GM08714 (cell line): ENCODE measurements around the gene TTC21A.
"Not testable (repeated sequence)": the region's sequence is repeated elsewhere in the genome, so short reads cannot be mapped to it uniquely, and the experiment has no call there.

Experiments
- H3K4me3 ChIP-seq: fragments of 200-500 bp; sonication (Bioruptor generic); 2 replicates; pipeline ENCODE4 v1.5.1; 2014; ENCODE audit warnings: mild to moderate bottlenecking, low read length, inconsistent platforms
- ZNF274 ChIP-seq: IDR thresholded peaks from 2 replicates; pipeline ENCODE4 v1.6.1; 2012; ENCODE audit warnings: mild to moderate bottlenecking, low read depth, low read length

TTC21A gene, protein sequence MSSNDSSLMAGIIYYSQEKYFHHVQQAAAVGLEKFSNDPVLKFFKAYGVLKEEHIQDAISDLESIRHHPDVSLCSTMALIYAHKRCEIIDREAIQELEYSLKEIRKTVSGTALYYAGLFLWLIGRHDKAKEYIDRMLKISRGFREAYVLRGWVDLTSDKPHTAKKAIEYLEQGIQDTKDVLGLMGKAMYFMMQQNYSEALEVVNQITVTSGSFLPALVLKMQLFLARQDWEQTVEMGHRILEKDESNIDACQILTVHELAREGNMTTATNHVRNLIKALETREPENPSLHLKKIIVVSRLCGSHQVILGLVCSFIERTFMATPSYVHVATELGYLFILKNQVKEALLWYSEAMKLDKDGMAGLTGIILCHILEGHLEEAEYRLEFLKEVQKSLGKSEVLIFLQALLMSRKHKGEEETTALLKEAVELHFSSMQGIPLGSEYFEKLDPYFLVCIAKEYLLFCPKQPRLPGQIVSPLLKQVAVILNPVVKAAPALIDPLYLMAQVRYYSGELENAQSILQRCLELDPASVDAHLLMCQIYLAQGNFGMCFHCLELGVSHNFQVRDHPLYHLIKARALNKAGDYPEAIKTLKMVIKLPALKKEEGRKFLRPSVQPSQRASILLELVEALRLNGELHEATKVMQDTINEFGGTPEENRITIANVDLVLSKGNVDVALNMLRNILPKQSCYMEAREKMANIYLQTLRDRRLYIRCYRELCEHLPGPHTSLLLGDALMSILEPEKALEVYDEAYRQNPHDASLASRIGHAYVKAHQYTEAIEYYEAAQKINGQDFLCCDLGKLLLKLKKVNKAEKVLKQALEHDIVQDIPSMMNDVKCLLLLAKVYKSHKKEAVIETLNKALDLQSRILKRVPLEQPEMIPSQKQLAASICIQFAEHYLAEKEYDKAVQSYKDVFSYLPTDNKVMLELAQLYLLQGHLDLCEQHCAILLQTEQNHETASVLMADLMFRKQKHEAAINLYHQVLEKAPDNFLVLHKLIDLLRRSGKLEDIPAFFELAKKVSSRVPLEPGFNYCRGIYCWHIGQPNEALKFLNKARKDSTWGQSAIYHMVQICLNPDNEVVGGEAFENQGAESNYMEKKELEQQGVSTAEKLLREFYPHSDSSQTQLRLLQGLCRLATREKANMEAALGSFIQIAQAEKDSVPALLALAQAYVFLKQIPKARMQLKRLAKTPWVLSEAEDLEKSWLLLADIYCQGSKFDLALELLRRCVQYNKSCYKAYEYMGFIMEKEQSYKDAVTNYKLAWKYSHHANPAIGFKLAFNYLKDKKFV (N-terminal part only)

DNA sequence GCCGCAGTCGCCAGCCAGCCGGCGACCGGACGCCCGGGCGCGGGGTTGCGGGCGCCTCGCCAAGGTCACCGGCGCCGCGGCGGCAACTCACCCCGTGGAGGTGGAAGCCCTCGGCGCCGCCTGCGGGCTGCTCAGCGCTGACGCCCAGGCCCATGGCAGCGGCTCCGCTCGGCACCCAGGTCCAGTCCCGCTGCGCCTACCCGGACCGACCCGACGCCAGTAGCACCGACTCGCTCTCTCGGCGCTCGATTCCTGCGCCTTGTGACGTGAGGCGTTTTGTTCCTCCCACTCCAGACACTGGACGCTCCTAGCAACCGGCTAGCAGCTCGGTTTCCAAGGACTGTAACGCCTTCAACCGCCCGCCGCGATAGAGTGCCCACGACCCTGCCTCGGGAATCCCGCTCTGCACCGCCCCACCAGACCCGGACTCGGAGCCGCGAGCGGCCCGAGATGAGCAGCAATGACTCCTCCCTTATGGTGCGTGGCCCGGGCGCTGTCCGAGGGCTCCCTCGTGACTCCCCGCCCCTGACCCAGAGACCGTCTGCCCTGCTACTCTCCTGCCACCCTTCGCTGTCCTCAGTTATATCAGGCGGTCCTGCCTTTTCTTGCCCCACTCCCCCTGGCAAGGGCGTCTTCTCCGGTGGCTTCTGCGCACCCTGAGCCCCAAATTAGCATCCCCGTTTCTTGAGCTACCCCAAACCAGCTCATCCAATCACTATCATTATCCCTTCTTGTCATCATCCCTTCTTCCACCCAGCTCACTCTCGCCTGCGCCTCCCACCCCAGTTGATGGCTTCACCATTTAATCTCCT is at the start of gene TTC21A, which contains the start of gene GORASP1:
Gene TTC21A (plus strand): TSS at position 293 of the 812 bp plus-strand sequence. CDS start 158 bp downstream, at position 451.
Gene GORASP1 (minus strand): TSS at position 240 of the 812 bp plus-strand sequence. CDS start 86 bp downstream, at position 154.
- H3K4me3 ChIP-seq: peak within 1 kb of the TSS; percentile 70
- no peak for TF ChIP-seq ZNF274

DNA sequence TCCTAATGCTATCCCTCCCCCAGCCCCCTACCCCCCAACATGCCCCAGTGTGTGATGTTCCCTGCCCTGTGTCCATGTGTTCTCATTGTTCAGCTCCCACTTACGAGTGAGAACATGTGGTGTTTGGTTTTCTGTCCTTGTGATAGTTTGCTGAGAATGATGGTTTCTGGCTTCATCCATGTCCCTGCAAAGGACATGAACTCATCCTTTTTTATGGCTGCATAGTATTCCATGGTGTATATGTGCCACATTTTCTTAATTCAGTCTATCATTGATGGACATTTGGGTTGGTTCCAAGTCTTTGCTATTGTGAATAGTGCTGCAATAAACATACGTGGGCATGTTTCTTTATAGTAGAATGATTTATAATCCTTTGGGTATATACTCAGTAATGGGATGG is 46.3 kb upstream of the TTC21A start:
- not testable (repeated sequence) for H3K4me3 ChIP-seq

DNA sequence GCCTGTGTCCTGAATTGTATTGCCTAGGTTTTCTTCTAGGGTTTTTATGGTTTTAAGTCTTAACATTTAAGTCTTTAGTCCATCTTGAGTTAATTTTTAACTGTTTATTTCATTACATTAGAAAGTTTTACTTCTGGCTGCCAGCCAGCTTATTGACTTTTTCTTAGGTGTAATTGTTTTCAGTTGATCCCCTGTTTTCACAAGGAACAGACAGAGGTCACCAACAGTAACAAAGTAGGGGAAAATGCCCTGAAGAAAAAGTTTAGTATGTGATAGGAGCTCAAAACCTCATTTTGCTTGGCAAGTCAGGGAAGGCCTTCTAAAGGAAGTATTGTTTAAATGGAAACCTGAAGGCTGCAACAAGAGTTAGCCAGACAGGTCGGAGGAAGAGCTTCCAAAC is 45.3 kb upstream of the TTC21A start:
- H3K4me3 ChIP-seq: no peak overlapping the region
- no peak for TF ChIP-seq ZNF274

DNA sequence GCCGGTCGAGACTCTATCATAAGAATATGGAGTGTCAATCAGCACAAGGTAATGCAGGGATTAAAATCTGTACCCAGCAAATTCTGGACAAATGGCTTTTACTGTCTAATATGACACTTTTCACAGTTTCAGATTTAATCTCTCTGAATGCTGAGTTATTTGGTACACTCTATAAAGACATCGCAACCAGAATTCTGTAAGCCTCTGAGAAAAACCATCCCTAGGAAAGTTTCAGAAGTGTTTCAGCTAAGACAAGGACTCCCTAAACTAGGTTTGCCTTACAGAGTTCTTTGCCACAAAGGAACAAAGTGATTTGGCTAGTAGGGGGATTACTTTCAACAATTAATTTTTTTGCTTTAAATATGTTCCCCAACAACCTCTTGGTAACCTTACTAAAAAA is 44.3 kb upstream of the TTC21A start:
- H3K4me3 ChIP-seq: no peak overlapping the region

DNA sequence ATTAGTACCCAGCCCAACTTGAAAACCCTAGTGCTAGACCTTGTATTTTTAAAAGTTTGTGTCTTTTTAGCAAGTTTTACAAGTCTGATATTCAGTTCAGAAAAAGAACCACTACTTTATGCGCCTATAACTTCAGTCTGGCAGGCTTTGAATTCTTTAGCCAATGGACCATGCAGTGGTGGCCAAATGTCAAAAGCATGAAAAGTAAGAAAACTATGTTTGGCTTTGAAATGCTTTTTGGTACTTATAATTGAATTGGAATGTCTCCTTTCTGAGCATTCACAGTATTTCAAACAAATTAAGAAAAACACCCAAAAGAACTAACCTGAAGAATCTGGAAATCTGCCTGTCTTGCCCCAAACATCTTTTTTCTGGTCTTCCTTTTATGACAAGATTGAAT is 42.8 kb upstream of the TTC21A start:
- no peak for TF ChIP-seq ZNF274
- H3K4me3 ChIP-seq: no peak overlapping the region

More for the DNA sequence above, 44.3 kb upstream of the TTC21A start:
- no peak for TF ChIP-seq ZNF274

DNA sequence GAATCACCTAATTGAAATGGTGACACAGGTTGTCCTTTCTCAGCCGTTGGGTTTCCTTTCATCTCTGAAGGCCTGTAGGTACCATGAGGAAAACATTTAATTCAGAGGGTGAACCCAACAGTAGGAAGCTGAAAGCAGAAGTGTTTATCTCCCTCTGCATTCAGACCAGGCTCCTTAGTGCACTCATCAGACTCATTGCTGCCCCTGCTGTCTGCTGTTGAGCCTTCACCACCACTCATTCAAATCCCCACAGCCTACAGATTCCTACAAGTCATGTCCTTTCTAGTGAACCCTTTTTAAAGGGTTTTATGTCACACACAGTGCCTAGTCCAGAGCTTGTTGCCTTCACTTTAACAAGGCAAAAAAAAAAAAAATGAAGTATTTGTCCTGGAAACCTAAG is 42.3 kb upstream of the TTC21A start:
- no peak overlapping the region for H3K4me3 ChIP-seq
- no peak for TF ChIP-seq ZNF274

DNA sequence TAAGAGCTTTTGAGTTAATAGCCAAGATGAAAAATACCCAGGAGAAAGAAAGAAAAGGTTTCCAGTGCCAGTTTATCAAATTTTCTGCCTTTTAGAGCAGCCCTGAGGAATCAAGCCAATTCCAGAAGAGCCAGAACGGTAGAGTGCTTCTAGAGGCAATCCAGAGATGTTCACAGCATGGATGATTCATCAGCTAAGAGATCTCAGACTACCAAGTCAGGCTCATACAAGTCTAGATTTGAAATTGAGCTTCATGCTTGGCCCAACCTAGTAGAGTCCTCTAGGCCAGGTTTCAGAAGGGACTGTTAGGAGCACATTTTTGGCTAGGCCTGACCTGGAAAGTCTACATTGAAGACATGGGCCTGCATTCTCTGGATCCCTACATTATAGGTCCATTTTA is 40.2 kb upstream of the TTC21A start:
- no peak overlapping the region for H3K4me3 ChIP-seq
- no peak for TF ChIP-seq ZNF274

DNA sequence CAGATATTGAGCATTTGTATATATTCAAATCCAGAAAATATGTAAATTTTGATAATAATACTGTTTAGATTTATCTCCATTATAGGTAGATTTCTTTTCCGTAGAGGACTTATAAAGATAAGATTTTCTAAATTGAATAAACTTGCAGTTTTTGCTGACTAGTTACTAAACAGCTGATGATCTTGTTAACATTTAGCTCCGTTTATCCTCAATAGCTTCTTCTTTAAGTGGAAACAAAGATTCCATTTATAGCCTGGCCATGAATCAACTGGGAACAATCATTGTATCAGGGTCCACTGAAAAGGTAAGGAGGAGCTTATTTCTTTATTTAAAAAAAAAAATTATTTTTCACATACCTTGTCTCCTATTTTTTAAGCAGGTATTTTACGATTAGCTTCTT is 38.9 kb upstream of the TTC21A start:
- no peak overlapping the region for H3K4me3 ChIP-seq
- no peak for TF ChIP-seq ZNF274

DNA sequence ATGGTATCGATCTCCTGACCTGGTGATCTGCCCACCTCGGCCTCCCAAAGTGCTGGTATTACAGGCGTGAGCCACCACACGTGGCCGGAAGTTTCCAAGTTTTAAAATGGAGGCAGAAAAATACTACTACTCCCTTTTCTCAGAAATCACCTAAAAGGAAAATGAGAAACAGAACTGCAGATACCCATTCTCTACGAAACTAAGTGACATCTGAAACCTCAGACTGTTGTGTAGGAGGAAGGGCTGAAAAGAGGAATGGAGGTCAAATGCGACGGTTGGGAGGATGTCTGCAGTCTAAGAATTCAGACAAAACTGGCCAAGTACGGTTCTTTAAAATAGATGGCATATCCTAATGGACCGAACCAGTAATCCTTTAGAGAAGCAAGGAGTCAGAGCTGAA is 31.6 kb upstream of the TTC21A start:
- no peak overlapping the region for H3K4me3 ChIP-seq
- TF ChIP-seq ZNF274: no peak

DNA sequence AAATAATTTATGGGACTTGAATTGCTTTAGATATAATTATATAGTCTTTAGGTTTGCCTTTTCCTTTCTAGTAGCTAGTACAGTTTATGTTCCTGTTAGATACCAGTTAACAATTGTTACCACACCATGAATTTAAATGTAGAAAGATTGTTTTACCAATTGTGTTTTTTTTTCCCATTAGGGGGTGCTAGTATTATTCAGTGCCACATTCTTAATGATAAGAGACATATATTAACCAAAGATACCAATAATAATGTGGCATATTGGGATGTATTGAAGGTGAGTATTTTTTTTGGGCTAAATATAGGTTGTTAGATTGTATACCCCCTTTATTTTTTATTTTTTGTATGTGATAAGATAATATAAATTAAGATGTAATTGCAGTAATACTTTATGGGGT is 27.9 kb upstream of the TTC21A start:
- TF ChIP-seq ZNF274: no peak
- no peak overlapping the region for H3K4me3 ChIP-seq

DNA sequence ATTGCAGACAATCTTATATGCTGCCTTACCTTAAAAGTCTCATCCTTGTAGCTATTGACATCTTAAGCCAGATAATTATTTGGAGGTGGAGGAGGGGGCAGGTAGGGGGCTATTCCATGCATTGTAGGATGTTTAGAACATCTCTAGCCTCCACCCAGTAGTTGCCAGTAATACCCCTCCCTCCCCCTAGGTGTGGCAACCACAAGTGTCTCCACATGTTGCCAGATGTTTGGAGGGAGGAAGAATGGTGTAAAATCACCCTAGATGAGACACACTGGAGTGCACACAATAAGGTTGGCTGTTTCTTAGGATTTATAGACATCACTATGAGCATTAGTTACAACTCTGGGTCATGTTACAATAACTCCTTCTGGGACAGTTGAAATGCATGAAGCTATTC is 27.5 kb upstream of the TTC21A start:
- no peak for TF ChIP-seq ZNF274
- no peak overlapping the region for H3K4me3 ChIP-seq

DNA sequence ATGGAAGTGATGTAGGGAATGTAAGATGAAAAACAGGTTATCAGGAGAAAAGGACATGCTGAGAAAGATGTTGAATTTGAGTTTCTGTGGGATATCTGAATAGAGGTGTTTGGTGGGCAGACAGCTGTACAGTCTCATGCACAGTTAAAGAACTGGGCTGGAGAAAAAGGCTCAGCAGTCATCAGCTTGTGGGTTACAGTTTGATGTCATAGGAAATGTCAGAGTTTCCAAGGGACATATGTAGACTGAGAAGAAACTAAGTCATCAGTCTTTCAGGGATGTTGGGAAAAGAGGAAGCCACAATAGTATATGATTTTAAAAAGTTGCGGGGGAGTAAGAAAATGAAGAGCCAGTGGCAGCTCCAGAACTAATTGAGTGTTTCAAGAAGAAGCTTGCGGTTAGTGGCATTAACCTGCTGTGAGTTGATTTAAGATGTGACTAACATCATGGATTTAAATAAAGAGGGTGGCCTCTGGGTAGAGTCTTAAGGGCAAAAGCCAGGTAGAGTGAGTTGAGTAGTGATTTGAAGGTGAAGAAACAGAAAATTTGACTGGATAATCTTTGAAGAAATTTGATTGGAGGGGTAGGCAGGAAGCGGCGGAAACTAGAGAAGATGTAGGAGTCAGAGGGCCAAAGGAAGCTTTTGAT is 24.7 kb upstream of the TTC21A start:
- H3K4me3 ChIP-seq: no peak overlapping the region
- TF ChIP-seq ZNF274: no peak

DNA sequence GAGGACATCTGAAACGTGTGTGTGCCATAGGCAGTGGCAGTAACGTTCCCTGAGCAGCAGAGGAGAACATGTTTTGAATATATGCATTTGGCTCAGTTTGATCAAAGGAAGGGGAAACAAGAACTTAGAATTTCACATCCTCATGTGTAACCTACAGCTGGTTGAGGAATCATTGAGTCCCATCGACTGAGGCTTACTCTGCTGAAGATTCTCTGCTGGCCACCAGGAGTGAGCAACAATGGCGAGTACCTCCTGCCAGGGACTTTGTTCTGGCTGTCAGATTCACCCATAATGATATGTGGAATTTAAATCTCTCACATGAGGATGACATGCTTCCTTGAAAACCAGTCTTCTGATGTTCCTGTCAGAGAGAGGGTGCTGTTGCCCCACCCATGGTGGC is 21.3 kb upstream of the TTC21A start:
- no peak for TF ChIP-seq ZNF274
- H3K4me3 ChIP-seq: no peak overlapping the region

DNA sequence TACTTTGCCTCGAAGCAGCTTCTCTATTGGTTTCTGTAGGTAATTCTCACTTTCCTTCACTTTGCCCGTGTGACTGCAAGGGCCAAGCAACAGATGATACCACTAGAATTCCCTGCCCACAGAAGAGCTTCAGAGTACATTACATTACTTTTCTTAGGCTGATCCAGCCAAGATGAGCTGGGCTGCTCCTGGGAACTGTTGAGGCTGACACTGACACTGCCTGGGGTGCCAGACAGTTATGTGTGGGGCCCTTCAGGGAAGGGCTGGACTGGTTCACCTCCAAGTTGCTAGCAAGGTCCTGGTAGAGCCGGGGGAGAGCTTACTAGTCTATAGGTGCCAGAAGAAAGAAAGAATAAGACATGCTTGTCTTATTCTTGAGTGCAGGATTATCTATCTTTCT is 19.0 kb upstream of the TTC21A start:
- no peak overlapping the region for H3K4me3 ChIP-seq
- no peak for TF ChIP-seq ZNF274
